Parietal lobe (tissue), 2 donors: ENCODE data around the gene SPZ1. TPM values are rescaled to one million over a fixed set of nuclear protein-coding genes. Genes with fewer than 3 reads are reported as not detected.

Experiments
- small RNA-seq: library from RNA; depleted of rRNA; stranded (forward); fragments of <200 nt; gene quantifications from one replicate; pipeline ENCODE3, GENCODE V24; 2014; ENCODE audit warnings: low replicate concordance
- total RNA-seq: library from RNA; depleted of rRNA; stranded (reverse); fragments of >200 nt; gene quantifications from one replicate; pipeline ENCODE4 v1.2.3, GENCODE V29; 2014

SPZ1 gene
- total RNA-seq: not detected

DNA sequence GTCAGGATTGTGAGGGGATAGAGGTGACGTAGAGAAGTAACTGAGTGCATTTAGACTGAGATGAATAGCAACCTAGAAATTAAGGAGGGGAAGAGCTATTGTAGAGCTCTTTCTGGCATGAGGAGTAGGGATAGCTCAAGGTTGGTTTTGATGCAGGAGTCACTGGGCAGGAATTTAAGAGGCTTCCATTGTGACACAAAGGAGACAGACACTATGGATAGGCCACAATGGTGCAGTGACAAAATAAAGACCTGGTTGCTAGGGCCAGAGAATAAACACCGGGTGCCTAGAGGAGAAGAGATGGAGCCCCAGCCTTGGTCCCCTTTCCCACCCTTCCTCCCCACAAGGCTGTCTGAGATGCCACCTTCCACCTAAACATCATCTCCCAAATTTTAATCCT lies at the start of gene SPZ1:
SPZ1 (plus strand) TSS at position 301 of the 400 bp plus-strand sequence. CDS start 214 bp downstream, outside the sequence.

Small RNA genes within 50 kb of the gene (small RNA-seq; reads per million reads assigned to genes)
- not detected for gene AC026410.2
- gene RF00322: not detected
- gene RNU6-211P: 0.15 reads per million

Other genes starting within 250 kb of the SPZ1 start
- gene SERINC5, start 64.0 kb upstream of the SPZ1 start, total RNA-seq: 66.4 TPM
- gene ZFYVE16, start 88.1 kb downstream of the SPZ1 start, total RNA-seq: 93.3 TPM
- 22.2 TPM for gene FAM151B, start 168.1 kb downstream of the SPZ1 start, total RNA-seq